ENCODE measurements around the gene PTPRG. TPM values are rescaled to one million over a fixed set of nuclear protein-coding genes. Genes with fewer than 3 reads are reported as not detected.

The PTPRG gene
- total RNA-seq, 6 experiments from 2014 or later, result 11.7 to 27.8 (median 14.7) TPM

- Histone ChIP-seq H3K4me3 (no peak overlapping the region), H3K36me3 (no peaks in the 10 kb centered on the region), H3K27me3 (no peaks in the 10 kb centered on the region), H3K9me3 (no peaks in the 10 kb centered on the region), H3K4me1 (peaks cover 0 to 15% (median 0%) of the 10 kb centered on the region in 4 donors), H3K27ac (no peak overlapping the region)
- DNase-seq, result no peak
- no peak for TF ChIP-seq POLR2A (IDR thresholded peaks at IDR 0.05)
- TF ChIP-seq, protein P1, sequence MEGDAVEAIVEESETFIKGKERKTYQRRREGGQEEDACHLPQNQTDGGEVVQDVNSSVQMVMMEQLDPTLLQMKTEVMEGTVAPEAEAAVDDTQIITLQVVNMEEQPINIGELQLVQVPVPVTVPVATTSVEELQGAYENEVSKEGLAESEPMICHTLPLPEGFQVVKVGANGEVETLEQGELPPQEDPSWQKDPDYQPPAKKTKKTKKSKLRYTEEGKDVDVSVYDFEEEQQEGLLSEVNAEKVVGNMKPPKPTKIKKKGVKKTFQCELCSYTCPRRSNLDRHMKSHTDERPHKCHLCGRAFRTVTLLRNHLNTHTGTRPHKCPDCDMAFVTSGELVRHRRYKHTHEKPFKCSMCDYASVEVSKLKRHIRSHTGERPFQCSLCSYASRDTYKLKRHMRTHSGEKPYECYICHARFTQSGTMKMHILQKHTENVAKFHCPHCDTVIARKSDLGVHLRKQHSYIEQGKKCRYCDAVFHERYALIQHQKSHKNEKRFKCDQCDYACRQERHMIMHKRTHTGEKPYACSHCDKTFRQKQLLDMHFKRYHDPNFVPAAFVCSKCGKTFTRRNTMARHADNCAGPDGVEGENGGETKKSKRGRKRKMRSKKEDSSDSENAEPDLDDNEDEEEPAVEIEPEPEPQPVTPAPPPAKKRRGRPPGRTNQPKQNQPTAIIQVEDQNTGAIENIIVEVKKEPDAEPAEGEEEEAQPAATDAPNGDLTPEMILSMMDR (IDR thresholded peaks at IDR 0.05), result no peak
- no peak for ATAC-seq
- WGBS (ENCODE audit: insufficient coverage, low coverage, low lambda C conversion rate, missing lambda C conversion rate), result 55% methylated on average over 3 of the region's 3 CpGs
- intact Hi-C loops (cut with DNase I), result no loop called here
These were observed 48.9 kb downstream of the PTPRG start for GRCh38 chr3:61610316-61610715.

DNA sequence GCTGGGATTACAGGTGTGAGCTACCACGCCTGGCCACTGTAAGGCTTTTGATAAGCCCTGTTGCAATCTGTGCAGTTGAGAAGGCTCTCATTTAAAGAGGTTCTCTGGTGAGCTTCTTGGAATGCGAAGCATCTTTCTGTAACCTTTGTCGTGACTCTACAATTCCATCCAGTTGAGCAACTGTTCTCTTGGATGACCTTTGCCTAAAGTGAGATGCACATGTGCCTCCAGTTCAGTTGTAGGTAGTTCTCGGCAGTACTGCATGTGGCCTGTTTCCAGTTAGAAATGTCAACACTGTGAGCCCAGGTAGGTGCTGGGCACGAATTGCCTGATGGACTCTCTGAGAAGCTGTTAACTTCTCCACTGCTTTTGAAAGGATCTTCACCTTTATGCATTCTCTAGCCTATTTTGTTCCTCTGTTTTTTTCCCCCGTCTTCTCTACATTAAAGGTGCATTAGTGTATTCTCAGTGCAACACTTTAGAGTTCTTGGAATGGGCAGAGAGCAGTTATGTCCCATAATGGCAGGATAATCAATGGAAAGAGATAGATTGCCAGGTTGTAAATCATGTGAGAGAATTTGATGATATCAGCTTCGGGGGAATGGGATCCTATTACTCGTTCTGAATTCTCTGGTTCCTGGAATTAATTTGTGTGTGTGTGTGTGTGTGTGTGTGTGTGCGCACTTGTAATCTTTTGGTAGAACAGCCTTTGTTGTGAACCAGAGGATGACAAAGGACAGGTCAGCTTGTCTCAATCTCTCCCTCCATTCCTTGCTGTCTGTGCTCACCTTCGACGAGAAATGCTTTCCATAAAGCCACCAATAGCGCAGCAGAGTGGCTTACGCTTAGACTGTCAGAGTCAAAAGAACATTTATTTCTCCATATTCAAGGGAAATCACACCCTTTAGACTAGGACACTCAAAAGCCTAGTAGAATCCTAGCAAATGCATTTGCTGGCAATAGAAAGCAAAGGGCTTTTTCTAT is 51.1 kb downstream of the PTPRG start:
- ATAC-seq, result peak; percentile 86 to 95 (median 89)
- WGBS (ENCODE audit: insufficient coverage, low coverage, low lambda C conversion rate, missing lambda C conversion rate), result 48% methylated on average over 7 of the region's 13 CpGs

DNA sequence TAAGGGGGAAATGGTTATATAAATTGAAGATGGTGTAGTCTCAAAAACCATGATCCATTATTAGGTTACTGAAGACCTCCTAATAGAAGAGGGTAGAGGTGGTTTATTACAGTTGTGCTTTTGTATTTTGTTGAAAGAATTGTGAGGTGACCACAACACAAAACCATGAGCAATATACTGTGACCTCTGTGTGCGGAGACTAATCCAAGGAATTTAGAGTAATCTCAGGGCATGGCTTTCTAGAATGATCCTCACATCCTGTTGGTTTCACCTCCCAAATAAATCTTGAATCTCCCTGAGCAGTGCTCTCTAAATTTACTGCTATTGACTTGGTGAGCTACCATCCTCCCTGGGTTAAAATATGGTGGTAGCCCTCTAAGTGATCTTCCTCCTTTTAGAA is 52.3 kb downstream of the PTPRG start:
- H3K9me3 ChIP-seq, result no peaks in the 10 kb centered on the region
- intact Hi-C loops (cut with DNase I), result no loop called here
- ATAC-seq (no peak), DNase-seq (no peak)
- peaks cover 0 to 27% (median 0%) of the 10 kb centered on the region in 4 donors for H3K4me1 ChIP-seq
- no peaks in the 10 kb centered on the region for H3K27me3 ChIP-seq
- no peak for TF ChIP-seq POLR2A (IDR thresholded peaks at IDR 0.05)
- TF ChIP-seq, protein P1 (IDR thresholded peaks at IDR 0.05), result no peak
- no peak overlapping the region for H3K4me3 ChIP-seq
- no peak overlapping the region for H3K27ac ChIP-seq
- no peaks in the 10 kb centered on the region for H3K36me3 ChIP-seq
- 100% methylated on average over 1 of the region's 1 CpG for WGBS (ENCODE audit: insufficient coverage, low coverage, low lambda C conversion rate, missing lambda C conversion rate)

More for the DNA sequence above, 51.1 kb downstream of the PTPRG start:
- H3K4me1 ChIP-seq, result peaks cover 0 to 29% (median 0%) of the 10 kb centered on the region in 4 donors
- no peaks in the 10 kb centered on the region for H3K27me3 ChIP-seq
- H3K4me3 ChIP-seq, result no peak overlapping the region
- no peaks in the 10 kb centered on the region for H3K9me3 ChIP-seq
- peak in 1 of 3 donors; percentile 59 for DNase-seq
- no peak overlapping the region for H3K27ac ChIP-seq
- intact Hi-C loops (cut with DNase I), result no loop called here
- no peaks in the 10 kb centered on the region for H3K36me3 ChIP-seq
- no peak for TF ChIP-seq POLR2A (IDR thresholded peaks at IDR 0.05)
- TF ChIP-seq, protein P1 (IDR thresholded peaks at IDR 0.05), result no peak

DNA sequence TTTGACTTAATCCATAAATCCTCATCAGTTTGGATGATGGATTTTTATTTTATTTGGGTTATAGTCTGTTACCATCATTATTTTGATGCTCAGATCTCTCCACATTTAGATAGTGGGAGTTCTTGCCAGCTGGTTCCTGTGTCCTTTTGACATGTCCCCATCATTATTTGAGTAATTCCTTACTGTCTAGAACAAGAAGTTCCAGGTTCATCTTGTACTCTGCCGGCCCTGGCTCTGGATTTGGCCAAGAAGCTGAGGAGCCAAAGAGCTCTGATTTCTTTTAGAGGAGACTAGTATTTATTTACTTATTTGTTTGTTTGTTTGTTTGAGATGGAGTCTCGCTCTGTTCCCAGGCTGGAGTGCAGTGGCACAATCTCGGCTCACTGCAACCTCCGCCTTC is 54.3 kb downstream of the PTPRG start:
- ATAC-seq (no peak), DNase-seq (no peak)
- TF ChIP-seq POLR2A (IDR thresholded peaks at IDR 0.05), result no peak
- TF ChIP-seq, protein P1 (IDR thresholded peaks at IDR 0.05), result no peak
- H3K9me3 ChIP-seq, result no peaks in the 10 kb centered on the region
- intact Hi-C loops (cut with DNase I), result no loop called here
- WGBS (ENCODE audit: insufficient coverage, low coverage, low lambda C conversion rate, missing lambda C conversion rate), result 81% methylated on average over 2 of the region's 4 CpGs
- H3K4me1 ChIP-seq, result peaks cover 0 to 27% (median 0%) of the 10 kb centered on the region in 4 donors
- H3K27me3 ChIP-seq, result no peaks in the 10 kb centered on the region
- no peaks in the 10 kb centered on the region for H3K36me3 ChIP-seq
- H3K27ac ChIP-seq, result no peak overlapping the region
- no peak overlapping the region for H3K4me3 ChIP-seq

Data from right lobe of liver (tissue), 6 donors.